ENCODE data around the gene LRRK1. TPM values are rescaled to one million over a fixed set of nuclear protein-coding genes. Genes with fewer than 3 reads are reported as not detected.

LRRK1 gene
- total RNA-seq, 1 donor from 2014 or later, result 3.0 TPM

DNA sequence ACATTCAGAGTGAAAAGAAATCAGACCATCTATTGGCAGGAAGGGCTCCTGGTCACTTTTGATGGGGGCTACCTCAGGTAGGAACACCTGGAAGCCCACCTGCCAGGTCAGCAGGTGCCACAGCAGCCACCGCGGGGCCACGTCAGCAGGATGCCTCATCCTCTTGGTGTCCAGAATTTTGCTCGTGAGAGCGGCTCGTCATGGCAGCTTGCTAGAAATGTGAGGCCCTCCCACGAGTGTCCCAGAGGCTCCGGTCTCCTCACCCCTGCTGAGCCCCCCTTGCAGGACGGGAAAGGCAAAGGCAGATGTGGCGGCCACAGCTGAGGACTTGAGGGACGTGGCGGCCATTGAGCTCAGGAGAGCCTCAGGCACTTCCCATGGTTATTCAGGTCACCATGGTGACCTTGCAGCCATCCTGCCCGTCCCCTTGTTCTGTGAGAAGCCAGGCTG is 129.4 kb downstream of the LRRK1 start:
- intact Hi-C loops (cut with micrococcal nuclease), result no loop called here
- no peaks in the 10 kb centered on the region for H3K36me3 ChIP-seq
- H3K4me3 ChIP-seq, result no peak overlapping the region
- no peak overlapping the region for H3K27ac ChIP-seq (replicated peaks)
- DNase-seq, result no peak
- no peaks in the 10 kb centered on the region for H3K9me3 ChIP-seq (replicated peaks)
- TF ChIP-seq, protein P1, sequence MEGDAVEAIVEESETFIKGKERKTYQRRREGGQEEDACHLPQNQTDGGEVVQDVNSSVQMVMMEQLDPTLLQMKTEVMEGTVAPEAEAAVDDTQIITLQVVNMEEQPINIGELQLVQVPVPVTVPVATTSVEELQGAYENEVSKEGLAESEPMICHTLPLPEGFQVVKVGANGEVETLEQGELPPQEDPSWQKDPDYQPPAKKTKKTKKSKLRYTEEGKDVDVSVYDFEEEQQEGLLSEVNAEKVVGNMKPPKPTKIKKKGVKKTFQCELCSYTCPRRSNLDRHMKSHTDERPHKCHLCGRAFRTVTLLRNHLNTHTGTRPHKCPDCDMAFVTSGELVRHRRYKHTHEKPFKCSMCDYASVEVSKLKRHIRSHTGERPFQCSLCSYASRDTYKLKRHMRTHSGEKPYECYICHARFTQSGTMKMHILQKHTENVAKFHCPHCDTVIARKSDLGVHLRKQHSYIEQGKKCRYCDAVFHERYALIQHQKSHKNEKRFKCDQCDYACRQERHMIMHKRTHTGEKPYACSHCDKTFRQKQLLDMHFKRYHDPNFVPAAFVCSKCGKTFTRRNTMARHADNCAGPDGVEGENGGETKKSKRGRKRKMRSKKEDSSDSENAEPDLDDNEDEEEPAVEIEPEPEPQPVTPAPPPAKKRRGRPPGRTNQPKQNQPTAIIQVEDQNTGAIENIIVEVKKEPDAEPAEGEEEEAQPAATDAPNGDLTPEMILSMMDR (IDR thresholded peaks at IDR 0.05; ENCODE audit: borderline replicate concordance), result no peak
- H3K4me1 ChIP-seq, result peaks cover 31% of the 10 kb centered on the region
- no peaks in the 10 kb centered on the region for H3K27me3 ChIP-seq (ENCODE audit: low read depth)

DNA sequence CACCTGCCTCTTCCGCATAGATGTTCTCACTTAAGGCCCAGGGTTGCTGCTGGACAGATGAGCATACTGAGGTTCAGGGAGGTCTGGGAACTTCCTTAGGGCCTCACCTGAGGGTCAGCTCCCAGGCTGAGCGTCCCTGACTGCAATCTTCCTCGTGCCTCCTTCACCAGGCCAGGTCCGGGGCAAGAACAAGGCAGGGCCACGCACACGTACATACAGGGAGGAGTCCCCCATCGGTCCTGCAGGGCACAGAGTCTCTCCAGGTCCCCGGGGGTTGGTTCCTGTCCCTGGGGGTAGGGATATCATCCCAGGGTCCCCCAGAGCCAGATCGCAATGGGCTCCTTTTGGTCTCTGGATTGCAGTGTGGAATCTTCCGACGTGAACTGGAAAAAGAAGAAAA is 130.1 kb downstream of the LRRK1 start:
- Histone ChIP-seq H3K4me3 (no peak overlapping the region), H3K4me1 (peaks cover 29% of the 10 kb centered on the region), H3K9me3 (replicated peaks) (no peaks in the 10 kb centered on the region), H3K27me3 (ENCODE audit: low read depth) (no peaks in the 10 kb centered on the region), H3K27ac (replicated peaks) (no peak overlapping the region), H3K36me3 (no peaks in the 10 kb centered on the region)
- TF ChIP-seq, protein P1 (IDR thresholded peaks at IDR 0.05; ENCODE audit: borderline replicate concordance), result no peak
- no peak for DNase-seq
- intact Hi-C loops (cut with micrococcal nuclease), result no loop called here

DNA sequence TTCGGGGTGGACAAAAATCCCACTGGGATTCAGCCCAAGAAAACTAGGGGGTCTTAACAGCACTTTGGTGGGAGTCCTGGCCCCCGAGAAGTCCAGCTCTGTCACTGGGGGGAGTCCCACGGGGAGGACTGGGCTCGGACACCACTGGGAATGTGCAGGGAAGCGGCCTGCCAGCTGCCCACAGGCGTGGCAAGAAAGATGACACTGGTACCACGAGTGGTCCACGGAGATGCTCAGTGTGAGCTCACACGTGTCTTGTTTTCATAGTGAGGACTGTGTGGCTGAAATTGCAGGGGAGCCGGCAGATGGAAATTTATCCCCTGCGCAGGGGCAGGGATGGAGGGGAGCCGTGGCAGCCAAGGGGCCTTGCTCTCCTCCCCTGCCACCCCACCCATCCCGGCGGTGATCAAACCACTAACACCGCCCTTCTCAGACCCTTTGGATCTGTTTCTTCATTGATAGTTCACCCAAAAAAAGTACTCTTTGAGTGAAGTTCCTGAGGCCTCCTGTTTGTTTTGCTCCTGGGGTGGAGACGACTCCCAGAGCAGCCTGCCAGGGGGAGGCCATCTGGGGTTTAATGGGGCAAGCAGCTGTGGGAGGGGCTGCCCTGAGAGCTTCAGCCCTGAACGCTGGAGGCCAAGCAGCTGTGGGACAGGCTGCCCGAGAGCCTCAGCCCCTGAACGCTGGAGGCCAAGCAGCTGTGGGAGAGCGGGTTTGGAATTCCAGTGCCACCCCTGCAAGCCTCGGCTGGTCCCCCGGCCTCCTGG is 130.9 kb downstream of the LRRK1 start:
- no peaks in the 10 kb centered on the region for H3K9me3 ChIP-seq (replicated peaks)
- H3K27ac ChIP-seq (replicated peaks), result no peak overlapping the region
- TF ChIP-seq, protein P1 (IDR thresholded peaks at IDR 0.05; ENCODE audit: borderline replicate concordance), result no peak
- H3K4me1 ChIP-seq, result peaks cover 25% of the 10 kb centered on the region
- H3K36me3 ChIP-seq, result peaks cover 3% of the 10 kb centered on the region
- intact Hi-C loops (cut with micrococcal nuclease), result no loop called here
- H3K4me3 ChIP-seq, result no peak overlapping the region
- no peak for DNase-seq
- H3K27me3 ChIP-seq (ENCODE audit: low read depth), result no peaks in the 10 kb centered on the region

DNA sequence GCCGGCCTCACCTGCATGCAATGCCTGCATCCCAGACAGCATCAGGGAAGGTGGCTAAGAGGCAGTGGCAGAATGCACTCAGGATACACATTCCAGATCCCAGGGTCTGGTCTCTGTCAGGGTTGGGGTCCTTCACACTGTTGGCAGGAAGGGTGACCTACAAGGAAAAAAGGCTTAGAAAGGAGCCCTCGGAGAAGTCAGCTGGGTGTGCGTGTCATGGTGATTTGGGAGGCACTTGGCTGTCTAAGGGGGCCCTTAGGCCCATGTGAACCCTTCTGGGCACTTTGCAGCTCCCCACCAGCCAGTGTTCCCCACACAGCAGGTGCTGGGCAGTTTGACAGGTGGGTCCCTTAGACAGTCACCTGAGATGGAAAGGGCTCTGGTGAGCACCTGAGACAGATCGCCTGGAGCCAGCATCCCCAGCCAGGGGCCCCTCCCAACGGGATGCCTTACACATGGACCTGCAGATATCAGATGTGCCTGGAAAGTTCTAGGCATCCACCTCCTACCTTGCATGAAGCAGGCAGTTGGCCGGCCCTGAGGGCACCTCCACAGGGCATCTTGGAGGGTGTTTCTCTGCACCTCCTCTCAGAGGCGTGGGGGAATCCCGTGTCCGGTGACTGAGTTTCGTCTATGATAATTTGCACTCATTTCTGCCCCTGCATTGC is 131.6 kb downstream of the LRRK1 start:
- Histone ChIP-seq H3K27me3 (ENCODE audit: low read depth) (no peaks in the 10 kb centered on the region), H3K9me3 (replicated peaks) (no peaks in the 10 kb centered on the region), H3K4me1 (peaks cover 21% of the 10 kb centered on the region), H3K36me3 (peaks cover 5% of the 10 kb centered on the region), H3K27ac (replicated peaks) (no peak overlapping the region), H3K4me3 (no peak overlapping the region)
- intact Hi-C loops (cut with micrococcal nuclease), result no loop called here
- TF ChIP-seq, protein P1 (IDR thresholded peaks at IDR 0.05; ENCODE audit: borderline replicate concordance), result no peak
- no peak for DNase-seq

DNA sequence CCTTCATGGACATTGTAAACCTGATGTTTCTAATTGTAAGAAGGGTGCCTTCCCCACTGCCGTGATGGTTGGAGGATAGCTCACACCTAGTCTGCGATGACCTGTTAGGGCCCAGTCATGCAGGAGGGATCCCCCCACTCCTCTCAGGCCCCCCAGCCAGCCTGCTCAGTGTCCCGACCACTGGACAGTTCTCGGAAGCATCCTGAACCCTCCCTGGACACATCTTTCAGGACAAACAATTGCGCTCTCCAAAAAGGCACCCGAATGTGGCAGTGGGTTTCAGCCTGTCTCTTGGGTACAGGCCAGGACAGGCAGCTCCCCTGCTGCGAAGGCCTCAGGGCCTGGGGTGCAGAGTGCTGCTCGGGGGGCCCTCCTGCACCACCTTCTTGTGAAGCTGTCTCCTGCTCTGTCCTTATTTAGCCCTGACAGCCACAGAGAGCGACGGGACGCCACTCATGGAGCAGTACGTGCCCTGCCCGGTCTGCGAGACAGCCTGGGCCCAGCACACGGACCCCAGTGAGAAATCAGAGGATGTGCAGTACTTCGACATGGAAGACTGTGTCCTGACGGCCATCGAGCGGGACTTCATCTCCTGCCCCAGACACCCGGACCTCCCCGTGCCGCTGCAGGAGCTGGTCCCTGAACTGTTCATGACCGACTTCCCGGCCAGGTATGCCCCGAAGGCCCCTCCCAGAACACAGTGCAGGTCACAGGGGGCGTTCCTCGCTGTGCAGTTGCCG is 132.3 kb downstream of the LRRK1 start:
- peaks cover 5% of the 10 kb centered on the region for H3K36me3 ChIP-seq
- H3K27me3 ChIP-seq (ENCODE audit: low read depth), result no peaks in the 10 kb centered on the region
- TF ChIP-seq, protein P1 (IDR thresholded peaks at IDR 0.05; ENCODE audit: borderline replicate concordance), result no peak
- no peaks in the 10 kb centered on the region for H3K9me3 ChIP-seq (replicated peaks)
- no peak overlapping the region for H3K4me3 ChIP-seq
- intact Hi-C loops (cut with micrococcal nuclease), result no loop called here
- DNase-seq, result no peak
- peaks cover 14% of the 10 kb centered on the region for H3K4me1 ChIP-seq
- no peak overlapping the region for H3K27ac ChIP-seq (replicated peaks)
